Smooth muscle cell of bladder (primary cell): ENCODE results near the gene ALG14. TPM values are rescaled to one million over a fixed set of nuclear protein-coding genes. Genes with fewer than 3 reads are reported as not detected.

Experiments used
- total RNA-seq: library from RNA; depleted of rRNA; stranded (reverse); fragments of >200 nt; gene quantifications from 2 replicates; pipeline ENCODE4 v1.2.3, GENCODE V29; 2014

The ALG14 gene
- total RNA-seq: 1.7 and 4.4 TPM in 2 replicates

GRCh38 chr1:95072532-95073419 lies at the start of gene ALG14:
ALG14 (minus strand) TSS chr1:95072951; CDS start chr1:95072898, 53 bp downstream.

GRCh38 chr1:95117207-95118066 lies 44.7 kb upstream of the ALG14 start, which contains the start of gene TLCD4:
TLCD4 (plus strand) TSS chr1:95117355; CDS start chr1:95143902, 26,547 bp downstream.

GRCh38 chr1:94926915-94927404 lies 145.8 kb downstream of the ALG14 start, which contains the start of gene CNN3:
CNN3 (minus strand) TSS chr1:94927110; CDS start chr1:94926894, 216 bp downstream.

Other genes starting within 250 kb of the ALG14 start
- 409 and 568 TPM in 2 replicates for gene CNN3, start 145.8 kb downstream of the ALG14 start, total RNA-seq
- gene TLCD4, start 44.4 kb upstream of the ALG14 start, total RNA-seq: 0.55 and 0.85 TPM in 2 replicates
- 12.2 and 15.3 TPM in 2 replicates for gene RWDD3, start 161.3 kb upstream of the ALG14 start, total RNA-seq